Measurements from ENCODE around the gene LRPAP1. TPM values are rescaled to one million over a fixed set of nuclear protein-coding genes. Genes with fewer than 3 reads are reported as not detected.

LRPAP1 gene
- total RNA-seq, 1 experiment from 2014 or later, result 171 TPM

DNA sequence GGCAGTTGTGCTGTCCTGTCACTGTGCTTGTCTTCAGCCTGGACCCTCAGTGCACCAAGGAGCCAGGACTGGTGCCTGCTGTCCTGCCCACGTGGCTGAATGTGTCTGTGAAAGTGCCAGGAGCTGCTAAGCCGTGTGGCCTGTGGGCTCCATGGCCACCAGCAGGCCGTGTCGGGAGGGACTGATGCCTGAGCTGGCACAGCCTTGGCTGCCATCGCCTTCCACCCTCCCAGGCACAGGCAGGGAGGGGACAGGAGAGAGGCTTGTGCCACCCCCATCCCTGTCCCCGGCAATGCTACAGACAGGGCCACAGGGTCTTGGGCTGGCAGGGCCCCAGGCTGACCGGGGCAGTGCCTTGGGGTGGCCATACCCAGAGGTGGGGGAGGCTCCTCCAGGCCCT is 44.4 kb downstream of the LRPAP1 start:
- no peak for DNase-seq (ENCODE audit: low spot score)
- Histone ChIP-seq H3K9me3 (ENCODE audit: low read depth, low read length, poor library complexity, severe bottlenecking) (no peaks in the 10 kb centered on the region), H3K36me3 (ENCODE audit: insufficient read depth, low read length, poor library complexity, severe bottlenecking) (no peaks in the 10 kb centered on the region), H3K4me1 (ENCODE audit: insufficient read depth, low read length, poor library complexity, severe bottlenecking) (no peaks in the 10 kb centered on the region), H3K27me3 (replicated peaks; ENCODE audit: insufficient read depth, low read depth, low read length, poor library complexity) (peaks cover 58% of the 10 kb centered on the region), H3K27ac (ENCODE audit: low read depth, low read length, poor library complexity, severe bottlenecking) (no peak overlapping the region), H3K4me3 (ENCODE audit: low read depth, low read length, poor library complexity, severe bottlenecking) (no peak overlapping the region)
- CTCF ChIA-PET, result no interaction called here
- BruUV-seq (replicated peaks), result no TSS peak
- TF ChIP-seq, protein P1, sequence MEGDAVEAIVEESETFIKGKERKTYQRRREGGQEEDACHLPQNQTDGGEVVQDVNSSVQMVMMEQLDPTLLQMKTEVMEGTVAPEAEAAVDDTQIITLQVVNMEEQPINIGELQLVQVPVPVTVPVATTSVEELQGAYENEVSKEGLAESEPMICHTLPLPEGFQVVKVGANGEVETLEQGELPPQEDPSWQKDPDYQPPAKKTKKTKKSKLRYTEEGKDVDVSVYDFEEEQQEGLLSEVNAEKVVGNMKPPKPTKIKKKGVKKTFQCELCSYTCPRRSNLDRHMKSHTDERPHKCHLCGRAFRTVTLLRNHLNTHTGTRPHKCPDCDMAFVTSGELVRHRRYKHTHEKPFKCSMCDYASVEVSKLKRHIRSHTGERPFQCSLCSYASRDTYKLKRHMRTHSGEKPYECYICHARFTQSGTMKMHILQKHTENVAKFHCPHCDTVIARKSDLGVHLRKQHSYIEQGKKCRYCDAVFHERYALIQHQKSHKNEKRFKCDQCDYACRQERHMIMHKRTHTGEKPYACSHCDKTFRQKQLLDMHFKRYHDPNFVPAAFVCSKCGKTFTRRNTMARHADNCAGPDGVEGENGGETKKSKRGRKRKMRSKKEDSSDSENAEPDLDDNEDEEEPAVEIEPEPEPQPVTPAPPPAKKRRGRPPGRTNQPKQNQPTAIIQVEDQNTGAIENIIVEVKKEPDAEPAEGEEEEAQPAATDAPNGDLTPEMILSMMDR (conservative IDR thresholded peaks at IDR 0.05; ENCODE audit: low read depth, low read length), result no peak
- TF ChIP-seq EZH2 (IDR thresholded peaks at IDR 0.05; ENCODE audit: borderline replicate concordance, low read depth, low read length, poor library complexity, severe bottlenecking), result no peak
- POLR2A ChIA-PET (ENCODE audit: low non-redundant PET), result no interaction called here
- intact Hi-C loops (cut with micrococcal nuclease; ENCODE audit: unreplicated experiment), result no loop called here

DNA sequence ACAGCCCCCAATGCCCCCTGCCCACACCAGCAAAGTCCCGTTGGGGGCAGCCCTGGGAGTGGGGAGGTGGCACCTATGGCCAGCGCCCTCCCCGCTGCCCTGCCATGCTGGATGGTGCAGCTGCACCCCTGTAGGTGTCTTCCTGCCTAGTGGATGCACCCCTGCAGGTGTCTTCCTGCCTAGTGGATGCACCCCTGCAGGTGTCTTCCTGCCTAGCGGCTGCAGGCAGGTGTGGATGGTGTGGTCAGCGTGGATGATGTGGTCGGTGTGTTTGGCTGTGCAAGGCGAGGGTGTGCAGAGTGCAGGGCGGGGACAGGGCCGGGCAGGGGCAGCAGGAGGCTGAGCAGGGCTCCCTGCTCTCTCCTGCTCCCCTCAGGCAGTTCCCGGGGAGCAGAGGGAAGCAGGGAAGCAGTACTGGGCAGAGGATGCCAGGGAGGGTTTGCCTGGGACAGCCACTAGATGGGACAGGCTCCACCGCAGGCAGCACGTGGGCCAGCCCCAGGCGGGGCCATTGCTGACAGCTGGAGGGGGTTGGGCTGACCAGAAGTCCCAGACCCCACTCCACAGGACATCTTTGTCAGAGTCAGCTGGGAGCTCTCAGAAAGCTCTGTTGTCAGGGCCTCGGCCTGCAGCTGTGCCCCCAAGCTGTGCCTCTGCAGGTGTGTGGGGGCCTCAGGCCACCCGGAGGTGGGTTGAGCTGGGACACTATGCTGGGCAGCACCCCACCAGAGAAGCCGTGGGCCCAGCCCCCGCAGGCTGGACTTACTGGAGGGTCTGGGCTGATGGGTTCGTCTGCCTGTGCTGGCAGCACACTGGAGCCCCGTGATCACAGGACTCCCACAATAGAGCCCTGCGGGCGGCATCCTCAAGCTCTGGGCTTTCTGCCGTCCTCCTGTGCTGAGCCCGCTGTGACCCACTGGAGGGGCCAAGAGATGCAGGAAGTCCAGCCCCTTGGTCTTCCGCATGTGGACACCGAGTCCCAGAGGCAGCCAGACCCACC is 45.4 kb downstream of the LRPAP1 start:
- CTCF ChIA-PET, result no interaction called here
- Histone ChIP-seq H3K4me3 (ENCODE audit: low read depth, low read length, poor library complexity, severe bottlenecking) (no peak overlapping the region), H3K27ac (ENCODE audit: low read depth, low read length, poor library complexity, severe bottlenecking) (no peak overlapping the region), H3K27me3 (replicated peaks; ENCODE audit: insufficient read depth, low read depth, low read length, poor library complexity) (peaks cover 53% of the 10 kb centered on the region), H3K9me3 (ENCODE audit: low read depth, low read length, poor library complexity, severe bottlenecking) (no peaks in the 10 kb centered on the region), H3K36me3 (ENCODE audit: insufficient read depth, low read length, poor library complexity, severe bottlenecking) (no peaks in the 10 kb centered on the region), H3K4me1 (ENCODE audit: insufficient read depth, low read length, poor library complexity, severe bottlenecking) (no peaks in the 10 kb centered on the region)
- DNase-seq (ENCODE audit: low spot score), result no peak
- intact Hi-C loops (cut with micrococcal nuclease; ENCODE audit: unreplicated experiment), result no loop called here
- TF ChIP-seq, protein P1 (conservative IDR thresholded peaks at IDR 0.05; ENCODE audit: low read depth, low read length), result no peak
- POLR2A ChIA-PET (ENCODE audit: low non-redundant PET), result no interaction called here
- no TSS peak for BruUV-seq (replicated peaks)

DNA sequence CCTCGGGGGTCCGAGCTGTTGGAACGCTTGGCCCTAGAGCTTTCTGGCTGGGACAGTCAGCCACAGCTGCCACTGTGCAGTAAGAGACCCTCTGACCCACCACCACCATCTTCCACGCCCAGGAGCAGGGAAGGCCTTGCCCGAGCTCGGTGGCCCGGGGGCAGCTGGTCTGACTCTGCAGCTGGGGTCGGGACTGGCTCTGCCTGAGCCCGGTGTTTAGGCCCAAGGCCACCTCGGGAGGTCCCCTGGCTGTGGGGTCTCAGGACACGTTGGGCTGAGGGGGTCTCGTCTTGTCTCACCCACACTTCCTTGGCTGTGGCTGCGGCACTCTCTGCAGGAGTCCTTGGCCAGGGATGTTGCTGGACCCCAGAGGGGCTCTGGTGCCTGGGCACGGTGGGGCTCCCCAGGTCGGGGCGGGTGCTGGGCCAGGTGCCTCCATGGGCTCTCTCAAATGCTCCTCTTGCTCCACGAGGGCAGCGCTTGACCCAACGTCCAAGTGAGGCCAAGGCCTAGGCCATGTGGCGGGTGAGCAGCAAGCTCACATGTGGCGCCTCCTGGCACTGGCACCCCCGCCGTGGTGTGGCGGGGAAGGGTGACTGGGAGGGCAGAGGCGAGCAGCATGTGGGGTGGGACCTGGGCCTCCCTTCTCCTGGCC is 46.2 kb downstream of the LRPAP1 start:
- no TSS peak for BruUV-seq (replicated peaks)
- Histone ChIP-seq H3K4me1 (ENCODE audit: insufficient read depth, low read length, poor library complexity, severe bottlenecking) (no peaks in the 10 kb centered on the region), H3K27ac (ENCODE audit: low read depth, low read length, poor library complexity, severe bottlenecking) (no peak overlapping the region), H3K4me3 (ENCODE audit: low read depth, low read length, poor library complexity, severe bottlenecking) (no peak overlapping the region), H3K27me3 (replicated peaks; ENCODE audit: insufficient read depth, low read depth, low read length, poor library complexity) (peaks cover 47% of the 10 kb centered on the region), H3K9me3 (ENCODE audit: low read depth, low read length, poor library complexity, severe bottlenecking) (no peaks in the 10 kb centered on the region), H3K36me3 (ENCODE audit: insufficient read depth, low read length, poor library complexity, severe bottlenecking) (no peaks in the 10 kb centered on the region)
- intact Hi-C loops (cut with micrococcal nuclease; ENCODE audit: unreplicated experiment), result no loop called here
- CTCF ChIA-PET, result no interaction called here
- TF ChIP-seq, protein P1 (conservative IDR thresholded peaks at IDR 0.05; ENCODE audit: low read depth, low read length), result no peak
- no peak for TF ChIP-seq EZH2 (IDR thresholded peaks at IDR 0.05; ENCODE audit: borderline replicate concordance, low read depth, low read length, poor library complexity, severe bottlenecking)
- no peak for DNase-seq (ENCODE audit: low spot score)
- POLR2A ChIA-PET (ENCODE audit: low non-redundant PET), result no interaction called here
